GM18511 (cell line): Measurements from ENCODE around the gene KCNH5.

Experiments
- ATAC-seq: cut with Tn5 transposase; IDR thresholded peaks from one replicate; pipeline ENCODE4 v1.9.1; 2021; ENCODE audit warnings: mild to moderate bottlenecking, moderate library complexity; ENCODE audit not compliant: unreplicated experiment

Gene KCNH5

GRCh38 chr14:62689733-62690132 lies 355.5 kb downstream of the KCNH5 start:
- ATAC-seq, result no peak

GRCh38 chr14:62687818-62688217 lies 357.4 kb downstream of the KCNH5 start:
- ATAC-seq, result no peak

GRCh38 chr14:62684376-62684775 lies 360.9 kb downstream of the KCNH5 start:
- no peak for ATAC-seq

GRCh38 chr14:62682208-62682607 lies 363.1 kb downstream of the KCNH5 start:
- no peak for ATAC-seq

GRCh38 chr14:62674563-62675237 lies 370.6 kb downstream of the KCNH5 start:
- ATAC-seq, result no peak

- no peak for ATAC-seq
Measured at GRCh38 chr14:62673014-62673755, 372.1 kb downstream of the KCNH5 start.

- ATAC-seq, result no peak
Measured at GRCh38 chr14:62670526-62670925, 374.7 kb downstream of the KCNH5 start.

GRCh38 chr14:62667421-62667914 lies 377.8 kb downstream of the KCNH5 start:
- no peak for ATAC-seq

GRCh38 chr14:62665286-62665685 lies 380.0 kb downstream of the KCNH5 start:
- no peak for ATAC-seq

- no peak for ATAC-seq
Measured at GRCh38 chr14:62663456-62663821, 381.8 kb downstream of the KCNH5 start.

- ATAC-seq, result no peak
Measured at GRCh38 chr14:62662811-62663455, 382.3 kb downstream of the KCNH5 start.

GRCh38 chr14:62661818-62662217 lies 383.4 kb downstream of the KCNH5 start:
- ATAC-seq, result no peak

- no peak for ATAC-seq
Measured at GRCh38 chr14:62658631-62659030, 386.6 kb downstream of the KCNH5 start.

GRCh38 chr14:62657376-62657775 lies 387.9 kb downstream of the KCNH5 start:
- no peak for ATAC-seq

- ATAC-seq, result no peak
Measured at GRCh38 chr14:62655166-62655565, 390.1 kb downstream of the KCNH5 start.

GRCh38 chr14:62654641-62655040 lies 390.6 kb downstream of the KCNH5 start:
- no peak for ATAC-seq
